ENCODE results near the gene DHX35. TPM values are rescaled to one million over a fixed set of nuclear protein-coding genes. Genes with fewer than 3 reads are reported as not detected.

Gene DHX35
- total RNA-seq, 2 donors from 2014 or later, result 9.9 to 17.2 TPM

DNA sequence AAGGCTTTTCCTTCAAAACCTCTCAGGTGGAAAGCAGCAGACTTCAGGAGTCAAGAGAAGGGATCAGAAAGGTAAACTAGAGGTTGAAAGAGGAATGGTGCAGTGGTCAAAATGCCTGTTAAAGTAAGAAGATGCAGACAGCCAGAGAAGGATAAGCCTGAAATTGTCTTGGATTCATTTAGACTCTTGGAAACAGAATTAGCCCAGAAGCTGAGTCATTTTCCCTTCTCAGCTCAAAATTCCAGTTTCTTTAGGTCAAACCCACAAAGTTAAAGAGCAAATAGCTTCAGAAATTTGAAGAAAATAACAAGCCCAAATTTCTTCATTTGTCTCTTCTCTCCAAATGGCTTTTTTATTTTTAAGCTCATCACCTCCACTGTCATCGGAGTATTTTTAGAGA lies 73.9 kb downstream of the DHX35 start:
- H3K4me1 Mint-ChIP-seq (ENCODE audit: low read depth in 2 of 2), result no peaks in the 10 kb centered on the region
- H3K27me3 Mint-ChIP-seq, result no peaks in the 10 kb centered on the region
- ATAC-seq (no peak), DNase-seq (ENCODE audit: low spot score) (no peak)
- no peak overlapping the region for H3K4me3 Mint-ChIP-seq
- H3K27ac Mint-ChIP-seq, result no peak overlapping the region
- H3K9me3 Mint-ChIP-seq, result no peaks in the 10 kb centered on the region
- H3K36me3 Mint-ChIP-seq, result peaks cover 13% of the 10 kb centered on the region

DNA sequence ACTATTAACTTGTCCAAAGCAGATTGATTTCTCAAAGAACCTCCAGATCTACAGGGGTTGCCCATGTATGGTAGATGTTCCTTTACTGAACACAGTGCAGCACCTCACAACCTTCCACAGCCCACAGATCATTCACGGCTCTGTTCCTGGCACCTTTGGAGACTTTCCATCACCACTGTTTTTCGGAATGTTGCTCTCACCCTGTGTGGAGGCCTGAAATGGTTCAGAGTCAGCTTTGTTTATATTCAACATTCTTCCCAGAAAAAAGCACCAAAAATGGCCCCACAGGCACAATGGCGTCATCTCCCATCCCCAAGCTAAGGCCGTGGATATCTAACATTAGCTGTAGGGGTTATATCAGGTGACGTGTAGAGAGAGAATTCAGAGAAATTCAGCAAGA lies 74.7 kb downstream of the DHX35 start:
- ATAC-seq (no peak), DNase-seq (ENCODE audit: low spot score) (no peak)
- H3K4me3 Mint-ChIP-seq, result no peak overlapping the region
- no peaks in the 10 kb centered on the region for H3K9me3 Mint-ChIP-seq
- H3K4me1 Mint-ChIP-seq (ENCODE audit: low read depth in 2 of 2), result no peaks in the 10 kb centered on the region
- peaks cover 13% of the 10 kb centered on the region for H3K36me3 Mint-ChIP-seq
- no peaks in the 10 kb centered on the region for H3K27me3 Mint-ChIP-seq
- H3K27ac Mint-ChIP-seq, result no peak overlapping the region

DNA sequence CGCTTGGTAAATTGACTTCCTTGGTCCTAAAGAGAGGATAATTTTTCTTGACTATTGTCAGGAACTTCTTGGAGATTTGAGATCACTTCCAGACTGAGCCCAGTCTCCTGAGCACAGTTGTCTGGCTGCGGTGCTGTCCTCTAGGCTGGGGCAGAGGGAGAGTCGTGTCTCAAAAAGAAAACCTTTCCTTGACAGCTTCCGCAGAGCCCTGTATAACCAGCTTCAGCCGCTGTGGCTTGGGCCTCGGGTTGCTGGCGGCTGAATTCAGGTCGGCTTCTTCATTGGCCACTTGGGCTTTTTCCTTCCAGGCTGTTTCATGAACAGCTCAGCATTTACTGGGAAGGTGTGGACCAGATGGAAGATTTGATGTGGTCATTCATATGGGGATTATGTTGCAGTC lies 75.9 kb downstream of the DHX35 start:
- Mint-ChIP-seq H3K36me3 (peaks cover 13% of the 10 kb centered on the region), H3K27ac (peak overlapping the region in 1 of 2 donors; percentile 27), H3K4me1 (ENCODE audit: low read depth in 2 of 2) (no peaks in the 10 kb centered on the region), H3K9me3 (no peaks in the 10 kb centered on the region), H3K4me3 (no peak overlapping the region), H3K27me3 (no peaks in the 10 kb centered on the region)
- DNase-seq (ENCODE audit: low spot score) (no peak), ATAC-seq (no peak)

DNA sequence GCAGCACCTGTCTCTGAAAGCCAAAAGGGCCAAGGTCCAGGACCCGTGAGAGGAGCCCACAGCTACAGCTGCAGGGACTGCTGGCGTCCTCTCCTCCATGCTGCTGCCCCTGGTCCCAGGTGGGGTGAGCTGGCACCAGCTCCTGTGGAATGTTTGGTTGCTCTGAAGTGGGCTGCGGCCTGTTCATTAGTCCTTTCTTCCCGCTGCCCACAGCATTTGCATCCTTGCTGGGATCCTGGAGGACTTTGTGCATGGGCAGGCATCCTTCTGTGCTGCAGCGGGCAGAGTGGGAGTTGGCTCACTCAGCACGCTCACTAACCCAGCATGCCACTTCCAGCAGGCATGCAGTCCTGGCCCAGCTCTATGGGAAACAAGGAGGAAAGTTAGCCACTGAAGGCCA lies 76.4 kb downstream of the DHX35 start:
- ATAC-seq, result peak in 1 of 2 donors; percentile 37
- Mint-ChIP-seq H3K27me3 (no peaks in the 10 kb centered on the region), H3K36me3 (peaks cover 16% of the 10 kb centered on the region)

DNA sequence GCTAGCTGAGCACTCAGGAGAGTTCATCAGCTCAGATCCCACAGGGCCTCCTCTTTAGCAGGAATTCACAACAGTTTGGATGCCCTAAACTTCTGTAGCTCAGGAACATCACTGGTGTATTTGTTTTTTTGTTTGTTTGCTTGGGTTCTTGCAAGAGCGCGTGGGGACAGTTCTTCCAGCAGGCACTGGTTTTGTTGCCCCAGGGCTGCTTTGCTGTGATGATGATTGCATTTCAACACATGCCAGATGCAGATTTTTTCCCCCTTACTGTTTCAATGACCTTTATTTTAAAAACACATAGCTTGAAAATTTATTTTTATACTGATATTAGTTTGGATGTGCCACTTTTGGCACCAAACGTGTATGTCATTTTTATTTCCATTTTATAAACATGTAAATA lies 77.1 kb downstream of the DHX35 start:
- Mint-ChIP-seq H3K36me3 (peaks cover 18% of the 10 kb centered on the region), H3K27ac (no peak overlapping the region), H3K27me3 (no peaks in the 10 kb centered on the region), H3K4me1 (ENCODE audit: low read depth in 2 of 2) (no peaks in the 10 kb centered on the region), H3K4me3 (no peak overlapping the region), H3K9me3 (no peaks in the 10 kb centered on the region)
- ATAC-seq, result no peak
- DNase-seq (ENCODE audit: low spot score), result no peak

More for the DNA sequence above, 76.4 kb downstream of the DHX35 start:
- Mint-ChIP-seq H3K4me1 (ENCODE audit: low read depth in 2 of 2) (no peaks in the 10 kb centered on the region), H3K27ac (no peak overlapping the region), H3K4me3 (no peak overlapping the region), H3K9me3 (no peaks in the 10 kb centered on the region)
- no peak for DNase-seq (ENCODE audit: low spot score)

DNA sequence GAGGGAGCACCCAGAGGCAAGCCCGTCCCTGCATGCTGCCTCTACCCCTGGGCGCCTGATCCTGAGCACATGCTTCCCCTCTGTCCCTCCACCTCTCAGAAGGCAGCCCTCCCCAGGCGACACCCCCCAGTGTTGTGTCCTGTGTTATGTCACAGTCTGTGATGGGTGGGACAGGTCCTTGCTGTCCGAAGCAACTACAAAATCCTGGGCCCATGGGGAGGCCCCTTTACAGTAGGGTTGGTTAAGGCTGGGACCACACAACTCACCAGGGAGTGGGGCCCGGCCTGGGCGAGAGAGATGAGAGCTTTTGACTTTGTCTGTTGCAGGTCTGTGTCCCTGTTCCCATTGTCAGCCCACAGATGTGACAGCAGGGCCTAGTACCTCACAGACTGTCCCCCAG lies 78.0 kb downstream of the DHX35 start:
- Mint-ChIP-seq H3K9me3 (no peaks in the 10 kb centered on the region), H3K27ac (no peak overlapping the region), H3K4me1 (ENCODE audit: low read depth in 2 of 2) (no peaks in the 10 kb centered on the region), H3K27me3 (no peaks in the 10 kb centered on the region), H3K36me3 (peaks cover 18% of the 10 kb centered on the region), H3K4me3 (no peak overlapping the region)
- ATAC-seq, result peak in 1 of 2 donors; percentile 18
- no peak for DNase-seq (ENCODE audit: low spot score)

DNA sequence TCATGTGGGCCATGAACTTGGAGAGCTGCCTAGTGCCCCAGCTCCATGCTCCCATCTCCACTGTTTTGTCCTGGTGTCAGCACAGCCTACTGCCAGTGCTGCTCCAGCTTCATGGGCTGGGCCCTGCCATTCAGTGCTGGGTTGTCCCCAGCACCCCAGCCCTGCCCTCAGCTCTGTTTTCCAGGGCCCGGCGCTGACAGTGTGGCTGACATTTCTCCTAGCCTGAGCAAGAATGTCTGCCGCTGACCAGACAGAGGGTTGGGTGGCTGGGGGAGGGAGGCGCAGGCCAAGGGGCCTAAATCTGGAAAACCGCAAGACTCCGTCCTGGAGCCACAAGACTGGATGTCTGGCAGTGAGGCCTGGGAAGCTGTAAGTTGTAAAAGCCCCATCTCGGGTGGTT lies 78.9 kb downstream of the DHX35 start:
- no peak for DNase-seq (ENCODE audit: low spot score)
- H3K36me3 Mint-ChIP-seq, result peaks cover 13% of the 10 kb centered on the region
- no peaks in the 10 kb centered on the region for H3K4me1 Mint-ChIP-seq (ENCODE audit: low read depth in 2 of 2)
- no peaks in the 10 kb centered on the region for H3K27me3 Mint-ChIP-seq
- peak in 1 of 2 donors; percentile 11 for ATAC-seq
- no peak overlapping the region for H3K4me3 Mint-ChIP-seq
- no peaks in the 10 kb centered on the region for H3K9me3 Mint-ChIP-seq
- H3K27ac Mint-ChIP-seq, result no peak overlapping the region

DNA sequence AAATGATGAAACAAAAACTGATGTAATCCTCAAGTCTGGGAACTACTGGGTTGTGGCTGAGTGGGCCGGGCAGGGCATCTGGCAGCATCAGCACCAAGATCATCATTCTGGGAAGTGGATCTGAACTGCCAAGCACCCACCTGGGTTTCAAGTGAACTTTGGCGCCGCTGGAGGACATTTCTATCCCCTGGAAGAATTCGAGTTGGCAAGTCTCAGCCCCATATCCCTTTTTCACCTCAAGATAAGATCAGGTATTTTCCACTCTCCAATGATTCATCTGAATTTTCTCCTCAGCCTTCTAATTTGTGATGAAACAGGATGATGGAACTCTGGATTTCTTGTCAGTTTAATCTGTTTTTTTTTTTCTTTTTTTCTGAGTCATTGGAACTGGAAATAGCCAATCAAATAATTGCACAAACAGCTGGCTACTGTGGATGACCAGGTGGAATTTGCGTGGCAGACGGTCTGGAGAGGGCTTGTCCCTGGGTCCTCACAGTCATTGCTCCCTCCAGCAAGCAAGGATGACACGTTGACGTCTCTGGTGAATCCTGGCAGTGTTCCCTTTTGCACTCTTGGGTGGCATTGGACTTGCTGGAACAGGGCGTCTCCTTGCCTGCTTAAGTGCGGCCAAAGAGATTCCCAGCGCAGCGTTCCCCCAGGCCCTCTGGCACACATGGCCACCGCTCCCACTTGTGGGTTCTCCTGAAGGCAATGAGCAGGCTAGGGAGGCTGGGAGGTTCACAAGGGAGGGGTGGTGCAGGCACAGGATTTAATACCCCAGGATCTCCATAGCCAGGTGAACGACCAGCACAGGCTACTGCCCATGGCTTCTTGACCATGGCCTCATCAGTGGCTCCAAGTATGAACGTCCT lies 80.4 kb downstream of the DHX35 start:
- DNase-seq (ENCODE audit: low spot score) (no peak), ATAC-seq (no peak)
- no peaks in the 10 kb centered on the region for H3K4me1 Mint-ChIP-seq (ENCODE audit: low read depth in 2 of 2)
- no peaks in the 10 kb centered on the region for H3K27me3 Mint-ChIP-seq
- H3K27ac Mint-ChIP-seq, result no peak overlapping the region
- no peaks in the 10 kb centered on the region for H3K9me3 Mint-ChIP-seq
- H3K4me3 Mint-ChIP-seq, result no peak overlapping the region
- H3K36me3 Mint-ChIP-seq, result peaks cover 10% of the 10 kb centered on the region

DNA sequence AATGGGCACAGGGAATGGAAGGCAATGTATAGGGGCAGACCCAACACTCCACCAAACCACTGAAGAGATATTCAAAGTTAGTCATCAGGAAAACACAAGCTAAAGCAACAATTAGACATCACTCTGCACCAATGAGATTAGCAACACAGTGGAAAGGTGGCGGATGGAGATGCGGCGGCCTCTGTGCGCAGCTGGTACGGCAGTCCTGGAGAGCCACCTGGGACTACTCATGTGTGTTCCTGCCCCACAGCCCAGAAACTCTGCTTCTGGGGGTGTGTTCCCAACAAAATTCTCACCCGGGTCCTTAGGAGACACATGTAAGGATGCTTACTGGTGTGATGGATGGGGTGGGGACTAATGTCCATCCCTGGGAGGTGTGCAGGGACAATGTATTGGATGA lies 82.4 kb downstream of the DHX35 start:
- Mint-ChIP-seq H3K4me3 (no peak overlapping the region), H3K36me3 (peaks cover 6% of the 10 kb centered on the region), H3K27me3 (no peaks in the 10 kb centered on the region), H3K9me3 (no peaks in the 10 kb centered on the region), H3K27ac (no peak overlapping the region), H3K4me1 (ENCODE audit: low read depth in 2 of 2) (peaks cover 0 to 6% of the 10 kb centered on the region in 2 donors)
- no peak for DNase-seq (ENCODE audit: low spot score)
- ATAC-seq, result no peak

DNA sequence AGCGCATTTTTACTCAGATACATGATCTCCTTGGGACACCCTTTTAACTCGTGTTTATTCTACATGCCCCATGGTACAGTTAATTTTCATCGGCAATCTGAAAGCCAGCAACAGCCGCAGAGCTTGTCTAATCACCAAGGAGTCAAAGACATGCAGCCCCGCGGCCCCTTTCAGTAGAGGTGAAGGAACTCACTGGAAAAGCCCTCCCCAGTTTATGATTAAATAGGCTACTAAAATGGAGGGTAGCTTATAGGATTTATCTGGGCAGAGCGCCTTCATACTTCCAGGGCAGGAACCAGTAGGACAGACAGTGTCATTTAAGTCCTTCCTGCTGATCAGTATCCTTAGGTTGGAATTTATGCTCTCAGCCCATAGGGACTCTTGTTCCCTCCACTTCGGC lies 83.5 kb downstream of the DHX35 start:
- no peak overlapping the region for H3K4me3 Mint-ChIP-seq
- no peaks in the 10 kb centered on the region for H3K27me3 Mint-ChIP-seq
- H3K27ac Mint-ChIP-seq, result no peak overlapping the region
- H3K9me3 Mint-ChIP-seq, result no peaks in the 10 kb centered on the region
- no peak for DNase-seq (ENCODE audit: low spot score)
- peaks cover 6% of the 10 kb centered on the region for H3K36me3 Mint-ChIP-seq
- no peak for ATAC-seq
- peaks cover 0 to 10% of the 10 kb centered on the region in 2 donors for H3K4me1 Mint-ChIP-seq (ENCODE audit: low read depth in 2 of 2)

DNA sequence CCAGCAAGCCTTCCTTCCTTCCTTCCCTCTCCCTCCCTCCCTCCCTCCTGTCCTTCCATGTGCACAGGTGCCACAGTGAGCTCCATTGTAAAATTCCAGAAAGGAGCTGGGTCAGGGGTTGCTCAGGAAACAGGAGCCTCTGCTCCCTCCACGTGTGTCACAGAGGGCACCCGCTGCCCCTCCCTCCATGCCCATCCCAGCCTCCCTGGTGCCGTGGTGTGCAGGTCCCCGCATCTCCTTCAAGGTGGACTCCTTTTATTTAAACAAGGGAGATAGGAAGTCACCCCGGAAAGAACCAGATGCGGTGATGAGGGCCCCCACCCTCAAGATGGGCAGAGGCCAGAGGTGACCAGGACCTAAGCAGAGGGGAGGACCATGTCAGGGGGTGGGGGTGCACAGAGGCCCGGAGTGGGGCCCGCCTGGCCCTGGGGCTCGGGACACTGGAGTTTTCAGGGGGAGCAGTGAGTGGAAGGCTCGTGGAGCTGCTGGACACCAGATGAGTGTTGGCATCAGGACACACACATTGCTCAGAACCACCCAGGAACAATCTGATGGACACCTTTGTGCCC lies 85.4 kb downstream of the DHX35 start:
- Mint-ChIP-seq H3K4me3 (no peak overlapping the region), H3K36me3 (peaks cover 6% of the 10 kb centered on the region), H3K9me3 (no peaks in the 10 kb centered on the region), H3K4me1 (ENCODE audit: low read depth in 2 of 2) (peaks cover 0 to 10% of the 10 kb centered on the region in 2 donors), H3K27ac (no peak overlapping the region), H3K27me3 (no peaks in the 10 kb centered on the region)
- DNase-seq (ENCODE audit: low spot score) (no peak), ATAC-seq (no peak)

DNA sequence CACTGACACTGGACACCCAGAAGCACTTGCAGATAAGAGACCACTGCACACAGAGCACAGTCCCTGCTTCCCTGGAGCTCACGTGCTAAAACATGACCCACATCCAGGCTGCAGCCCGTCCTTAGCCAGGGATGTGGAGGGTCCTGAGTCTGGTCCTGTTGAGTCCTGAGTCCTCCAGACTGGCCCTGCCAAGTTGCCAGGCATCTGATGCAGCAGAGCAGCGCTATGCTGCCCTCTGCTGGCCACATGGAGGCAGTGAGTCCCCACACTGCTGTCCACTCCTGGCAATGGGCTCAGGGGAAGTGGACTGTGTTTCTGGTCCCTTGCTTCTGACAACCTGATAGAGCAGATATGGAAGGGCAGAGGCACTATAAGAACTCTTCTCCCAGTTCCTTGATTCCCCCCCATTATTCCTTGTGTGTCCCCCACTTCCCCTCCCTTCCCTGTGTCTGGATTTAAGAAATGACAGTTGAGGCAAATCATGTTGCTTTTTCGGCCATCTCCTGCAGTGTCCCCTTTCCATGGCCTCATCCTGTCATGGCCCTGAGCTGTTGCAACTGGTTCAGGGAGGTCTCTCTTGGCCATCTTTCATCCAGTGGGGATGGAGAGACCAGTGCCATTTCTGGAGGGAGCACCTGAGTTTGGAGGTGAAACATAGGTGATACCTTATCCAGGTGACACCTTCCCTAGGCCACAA lies 86.0 kb downstream of the DHX35 start:
- DNase-seq (ENCODE audit: low spot score), result peak; percentile 86
- peaks cover 6% of the 10 kb centered on the region for H3K36me3 Mint-ChIP-seq
- H3K4me1 Mint-ChIP-seq (ENCODE audit: low read depth in 2 of 2), result peaks cover 0 to 10% of the 10 kb centered on the region in 2 donors
- H3K27me3 Mint-ChIP-seq, result peaks cover 4 to 6% of the 10 kb centered on the region in 2 donors
- no peaks in the 10 kb centered on the region for H3K9me3 Mint-ChIP-seq
- H3K4me3 Mint-ChIP-seq, result no peak overlapping the region
- peak; percentile 80 to 81 for ATAC-seq
- no peak overlapping the region for H3K27ac Mint-ChIP-seq

DNA sequence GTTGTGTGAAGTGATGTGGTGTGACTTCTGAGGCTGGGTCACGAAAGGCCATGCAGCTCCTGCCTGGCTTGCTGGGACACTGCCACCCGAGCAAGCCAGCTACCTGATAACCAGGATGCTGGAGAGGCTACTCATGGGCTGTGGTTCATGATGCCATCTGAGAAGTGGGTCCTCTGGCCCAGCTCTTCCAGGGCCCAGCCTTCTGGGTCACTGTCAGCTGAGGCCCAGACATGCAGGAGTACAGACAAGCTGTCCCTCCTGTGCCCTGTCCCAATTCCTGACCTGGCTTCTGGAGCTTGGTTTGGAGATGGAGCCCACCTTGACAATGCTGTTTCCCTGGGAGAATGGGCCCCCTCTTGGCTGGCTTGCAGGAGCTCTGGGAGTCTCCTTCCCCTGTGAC lies 87.0 kb downstream of the DHX35 start:
- ATAC-seq (no peak), DNase-seq (ENCODE audit: low spot score) (no peak)
- H3K9me3 Mint-ChIP-seq, result no peaks in the 10 kb centered on the region
- H3K4me1 Mint-ChIP-seq (ENCODE audit: low read depth in 2 of 2), result peaks cover 0 to 10% of the 10 kb centered on the region in 2 donors
- no peak overlapping the region for H3K4me3 Mint-ChIP-seq
- H3K27ac Mint-ChIP-seq, result peak overlapping the region in 1 of 2 donors; percentile 76
- H3K36me3 Mint-ChIP-seq, result no peaks in the 10 kb centered on the region
- H3K27me3 Mint-ChIP-seq, result peaks cover 4 to 8% of the 10 kb centered on the region in 2 donors

Data from natural killer cell treated with Interleukin-12 subunit alpha and Interleukin-12 subunit beta and Interleukin-15 and Interleukin-18, amount 100 ng/mL, for 72 hours (primary cell).